ENCODE results near the gene POU2F1.

The POU2F1 gene

DNA sequence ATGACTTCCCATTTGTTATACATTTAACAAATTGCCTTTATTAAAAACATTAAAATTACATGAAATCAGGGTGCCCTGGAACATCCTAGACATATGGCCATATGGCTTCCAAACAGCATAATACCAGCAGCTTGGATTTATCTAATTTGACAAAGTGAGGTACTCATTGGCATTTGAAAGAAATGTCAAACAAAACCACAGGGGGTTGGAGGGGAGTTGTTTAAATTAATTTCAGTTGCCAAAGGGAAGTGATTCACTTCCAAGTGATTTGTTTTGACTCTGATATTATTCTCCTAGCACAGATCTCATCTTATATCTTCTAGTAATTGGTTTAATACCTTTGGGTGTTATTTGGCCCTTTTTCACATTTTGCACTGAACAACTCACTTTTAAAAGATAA is 24.5 kb upstream of the POU2F1 start:
- TF ChIP-seq, protein P1, sequence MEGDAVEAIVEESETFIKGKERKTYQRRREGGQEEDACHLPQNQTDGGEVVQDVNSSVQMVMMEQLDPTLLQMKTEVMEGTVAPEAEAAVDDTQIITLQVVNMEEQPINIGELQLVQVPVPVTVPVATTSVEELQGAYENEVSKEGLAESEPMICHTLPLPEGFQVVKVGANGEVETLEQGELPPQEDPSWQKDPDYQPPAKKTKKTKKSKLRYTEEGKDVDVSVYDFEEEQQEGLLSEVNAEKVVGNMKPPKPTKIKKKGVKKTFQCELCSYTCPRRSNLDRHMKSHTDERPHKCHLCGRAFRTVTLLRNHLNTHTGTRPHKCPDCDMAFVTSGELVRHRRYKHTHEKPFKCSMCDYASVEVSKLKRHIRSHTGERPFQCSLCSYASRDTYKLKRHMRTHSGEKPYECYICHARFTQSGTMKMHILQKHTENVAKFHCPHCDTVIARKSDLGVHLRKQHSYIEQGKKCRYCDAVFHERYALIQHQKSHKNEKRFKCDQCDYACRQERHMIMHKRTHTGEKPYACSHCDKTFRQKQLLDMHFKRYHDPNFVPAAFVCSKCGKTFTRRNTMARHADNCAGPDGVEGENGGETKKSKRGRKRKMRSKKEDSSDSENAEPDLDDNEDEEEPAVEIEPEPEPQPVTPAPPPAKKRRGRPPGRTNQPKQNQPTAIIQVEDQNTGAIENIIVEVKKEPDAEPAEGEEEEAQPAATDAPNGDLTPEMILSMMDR (IDR thresholded peaks at IDR 0.05; ENCODE audit: low read depth, low read length): no peak
- no peak overlapping the region for H3K4me3 ChIP-seq (ENCODE audit: low read depth, low read length)

DNA sequence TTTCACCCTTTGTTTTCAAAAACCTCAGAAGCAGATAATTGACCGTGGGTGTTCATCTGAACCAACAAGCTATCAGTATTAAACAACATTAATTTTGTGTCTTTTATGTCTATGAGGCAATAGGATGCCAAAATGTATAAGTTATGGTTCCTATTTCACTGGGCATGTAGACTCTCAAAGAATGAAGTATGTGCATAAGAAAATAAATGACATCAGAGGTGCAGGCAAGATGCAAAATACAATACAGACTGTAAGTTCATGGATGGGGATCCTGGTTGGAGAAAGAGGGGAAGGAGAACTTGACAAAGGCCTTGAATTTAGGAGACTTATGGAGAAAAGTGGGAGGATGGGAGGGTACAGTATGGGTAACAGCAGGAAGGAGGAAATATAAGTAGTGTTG is 23.4 kb upstream of the POU2F1 start:
- TF ChIP-seq, protein P1 (IDR thresholded peaks at IDR 0.05; ENCODE audit: low read depth, low read length): no peak

DNA sequence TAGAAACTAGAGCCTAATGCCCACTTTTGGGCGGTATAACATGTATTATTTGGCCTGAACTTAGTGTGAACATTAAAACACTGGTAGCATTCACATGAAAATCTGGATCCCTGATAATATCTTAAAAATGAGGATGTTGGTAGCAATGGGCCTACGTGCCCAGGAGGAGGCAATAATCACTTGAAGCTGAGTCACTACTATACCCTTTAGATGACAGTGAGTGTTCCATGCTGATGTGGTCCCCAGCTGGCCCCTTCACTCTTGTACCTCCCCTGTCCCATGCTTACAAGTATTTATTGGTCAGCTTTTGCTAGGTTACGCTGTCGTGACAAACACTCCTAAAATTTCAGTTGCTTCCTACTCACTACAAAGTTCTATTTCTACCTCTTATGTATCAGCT is 23.0 kb upstream of the POU2F1 start:
- TF ChIP-seq, protein P1 (IDR thresholded peaks at IDR 0.05; ENCODE audit: low read depth, low read length): no peak
- no peak overlapping the region for H3K4me3 ChIP-seq (ENCODE audit: low read depth, low read length)

More for the DNA sequence above, 23.4 kb upstream of the POU2F1 start:
- no peak overlapping the region for H3K4me3 ChIP-seq (ENCODE audit: low read depth, low read length)

DNA sequence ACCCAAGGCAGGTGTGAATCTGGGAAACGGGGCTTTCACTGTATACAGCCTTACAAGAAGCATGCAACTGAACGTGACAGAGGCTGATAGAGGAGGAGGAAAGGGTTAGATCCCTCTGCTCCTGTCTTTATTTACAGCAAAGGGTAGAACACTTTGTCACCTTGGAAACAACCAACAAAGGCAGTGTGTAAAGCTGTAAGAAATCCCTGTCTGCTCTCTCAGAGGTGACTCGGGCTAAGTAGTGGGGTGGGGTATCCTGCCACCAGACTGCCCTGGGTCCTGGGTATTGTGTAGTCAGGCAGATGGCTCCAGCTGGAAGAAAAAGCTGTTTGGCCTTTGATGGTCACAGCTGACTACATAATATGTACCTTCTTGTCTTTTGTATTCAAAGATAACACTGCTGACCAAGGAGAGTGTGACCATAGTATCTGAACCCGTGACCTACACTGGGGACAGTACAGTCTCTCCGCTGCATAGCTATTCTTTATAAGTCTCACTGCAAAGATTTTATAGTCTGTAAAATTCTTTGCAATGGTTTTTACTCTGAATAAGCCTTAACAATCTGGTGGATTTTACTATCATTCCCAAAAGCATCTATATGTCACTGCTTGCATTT is 22.1 kb upstream of the POU2F1 start:
- TF ChIP-seq, protein P1 (IDR thresholded peaks at IDR 0.05; ENCODE audit: low read depth, low read length): no peak
- no peak overlapping the region for H3K4me3 ChIP-seq (ENCODE audit: low read depth, low read length)

DNA sequence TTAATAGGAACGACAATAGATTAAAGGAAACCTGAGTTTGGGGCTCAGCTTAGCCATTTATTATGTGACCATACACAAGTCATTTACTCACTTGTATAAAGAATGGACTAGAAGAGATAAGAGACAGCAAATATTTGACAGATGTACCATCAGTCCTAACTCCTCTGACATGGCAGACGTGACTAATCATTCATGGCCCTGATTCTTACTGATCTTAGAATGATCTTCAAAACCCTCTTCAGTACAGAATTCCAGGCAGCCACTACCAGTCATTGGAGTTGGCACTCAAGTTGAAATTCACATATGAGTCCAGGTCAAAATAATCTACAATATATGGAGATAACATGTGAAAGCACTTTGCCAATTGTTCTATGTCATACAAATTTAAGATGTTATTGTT is 21.0 kb upstream of the POU2F1 start:
- TF ChIP-seq, protein P1 (IDR thresholded peaks at IDR 0.05; ENCODE audit: low read depth, low read length): no peak
- H3K4me3 ChIP-seq (ENCODE audit: low read depth, low read length): no peak overlapping the region

DNA sequence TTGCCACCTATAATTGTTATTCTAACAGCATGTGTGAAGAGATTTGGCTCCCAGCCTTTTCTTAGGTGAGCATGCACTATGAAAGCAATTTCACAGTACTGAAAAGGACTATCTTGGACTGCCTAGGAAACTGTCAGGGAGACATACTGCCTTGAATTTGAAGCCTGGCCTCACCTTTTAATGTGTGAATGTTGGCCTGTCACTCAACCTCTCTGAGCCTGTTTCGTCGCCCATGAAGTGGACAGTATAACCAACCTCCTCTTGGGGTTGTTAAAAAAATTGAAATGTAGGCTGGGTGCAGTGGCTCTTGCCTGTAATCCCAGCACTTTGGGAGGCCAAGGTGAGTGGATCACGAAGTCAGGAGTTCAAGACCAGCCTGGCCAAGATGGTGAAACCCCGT is 20.4 kb upstream of the POU2F1 start:
- TF ChIP-seq, protein P1 (IDR thresholded peaks at IDR 0.05; ENCODE audit: low read depth, low read length): no peak
- no peak overlapping the region for H3K4me3 ChIP-seq (ENCODE audit: low read depth, low read length)

DNA sequence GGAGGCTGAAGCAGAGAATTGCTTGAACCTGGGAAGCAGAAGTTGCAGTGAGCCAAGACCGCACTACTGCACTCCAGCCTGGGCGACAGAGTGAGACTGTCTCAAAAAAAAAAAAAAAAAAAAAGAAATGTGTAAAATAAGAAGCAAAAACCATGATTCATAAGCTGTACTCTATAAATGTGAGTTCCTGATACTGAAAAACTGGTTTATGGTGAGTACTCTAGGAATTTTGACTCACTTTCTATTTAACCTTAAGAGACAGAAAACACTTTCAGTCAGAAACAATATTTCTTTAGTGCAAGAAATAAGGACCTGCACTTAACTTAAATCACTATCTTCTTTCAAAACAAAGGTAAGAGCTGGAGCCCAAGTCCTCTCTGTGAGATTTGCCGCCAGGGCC is 19.9 kb upstream of the POU2F1 start:
- TF ChIP-seq, protein P1 (IDR thresholded peaks at IDR 0.05; ENCODE audit: low read depth, low read length): no peak
- no peak overlapping the region for H3K4me3 ChIP-seq (ENCODE audit: low read depth, low read length)
